GM19099 (cell line): Measurements from ENCODE around the gene TNFRSF4.

Experiments used
- POLR2A ChIP-seq: IDR thresholded peaks from 3 replicates; pipeline ENCODE4 v1.6.1; 2011; ENCODE audit warnings: low read depth; ENCODE audit not compliant: insufficient read length; ENCODE audit errors: extremely low read depth

Gene TNFRSF4

DNA sequence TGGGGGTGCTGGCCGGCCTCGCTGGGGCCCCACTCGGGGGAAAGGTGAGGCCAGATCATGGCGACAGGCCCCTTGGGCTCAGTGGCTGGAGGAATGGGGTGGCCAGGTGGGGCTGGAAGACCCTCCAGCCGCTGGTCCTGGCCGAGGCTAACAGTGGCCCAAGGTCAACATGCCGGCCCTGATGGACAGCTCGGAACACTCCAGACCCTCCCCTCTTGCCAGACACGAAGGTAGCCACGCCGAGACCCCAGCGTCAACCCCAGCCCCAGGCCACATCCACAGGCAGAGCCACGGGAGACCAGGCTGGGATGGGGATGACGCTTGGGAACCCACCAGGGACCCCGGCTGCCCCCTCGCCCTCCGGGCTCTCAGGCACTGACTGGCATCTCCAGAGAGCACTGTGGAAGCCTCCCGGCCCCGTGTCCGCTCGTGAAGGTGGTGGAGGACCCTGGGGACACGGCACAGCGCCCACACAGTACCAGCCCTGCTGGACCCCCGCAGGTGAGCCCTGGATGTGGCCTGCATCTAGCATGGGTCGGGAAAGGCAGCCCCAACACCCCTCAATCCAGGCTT lies 33.5 kb upstream of the TNFRSF4 start:
- TF ChIP-seq POLR2A = no peak

DNA sequence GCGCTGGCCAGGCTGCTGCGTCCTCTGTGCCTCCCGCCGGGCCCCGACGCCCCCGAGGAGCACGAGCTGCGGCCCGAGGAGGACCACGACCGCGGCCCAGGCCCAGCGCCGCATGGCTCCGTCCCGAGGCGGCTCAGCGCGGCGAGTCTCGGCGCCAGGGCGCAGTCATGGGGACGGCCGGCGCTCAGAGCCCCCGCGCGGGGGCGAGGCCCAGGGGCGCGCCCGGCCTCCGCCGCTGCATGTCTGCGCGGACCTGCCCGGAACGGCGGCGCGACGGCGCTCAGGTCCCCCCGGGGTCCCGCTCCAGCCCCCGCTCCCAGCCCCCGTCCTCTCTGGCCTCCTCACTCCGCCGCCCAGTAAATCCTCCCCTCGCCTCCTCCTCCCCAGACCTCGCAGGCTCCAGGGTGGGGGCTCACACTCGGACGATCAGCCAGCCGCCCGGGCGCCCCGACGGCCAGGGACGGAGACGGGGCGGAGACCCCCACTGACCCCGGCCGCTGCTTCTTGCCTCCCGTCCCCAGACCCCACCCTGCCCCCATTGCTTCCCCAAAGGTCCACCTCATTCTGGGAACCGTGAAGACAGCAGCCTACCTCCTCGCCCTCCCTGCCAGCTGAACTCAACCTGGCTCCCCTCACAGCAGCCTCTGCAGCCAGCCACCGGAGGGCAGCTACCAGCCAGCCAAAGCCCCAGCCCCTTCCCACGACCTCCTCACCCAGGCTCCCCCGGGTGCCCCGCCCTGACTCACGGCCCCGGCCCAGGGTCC lies 32.8 kb upstream of the TNFRSF4 start, which contains the start of gene C1QTNF12:
Gene C1QTNF12, minus strand, starts transcription at position 146 of the 764 bp plus-strand sequence. Its CDS starts 32 bp downstream, at position 114.
- no peak for TF ChIP-seq POLR2A

DNA sequence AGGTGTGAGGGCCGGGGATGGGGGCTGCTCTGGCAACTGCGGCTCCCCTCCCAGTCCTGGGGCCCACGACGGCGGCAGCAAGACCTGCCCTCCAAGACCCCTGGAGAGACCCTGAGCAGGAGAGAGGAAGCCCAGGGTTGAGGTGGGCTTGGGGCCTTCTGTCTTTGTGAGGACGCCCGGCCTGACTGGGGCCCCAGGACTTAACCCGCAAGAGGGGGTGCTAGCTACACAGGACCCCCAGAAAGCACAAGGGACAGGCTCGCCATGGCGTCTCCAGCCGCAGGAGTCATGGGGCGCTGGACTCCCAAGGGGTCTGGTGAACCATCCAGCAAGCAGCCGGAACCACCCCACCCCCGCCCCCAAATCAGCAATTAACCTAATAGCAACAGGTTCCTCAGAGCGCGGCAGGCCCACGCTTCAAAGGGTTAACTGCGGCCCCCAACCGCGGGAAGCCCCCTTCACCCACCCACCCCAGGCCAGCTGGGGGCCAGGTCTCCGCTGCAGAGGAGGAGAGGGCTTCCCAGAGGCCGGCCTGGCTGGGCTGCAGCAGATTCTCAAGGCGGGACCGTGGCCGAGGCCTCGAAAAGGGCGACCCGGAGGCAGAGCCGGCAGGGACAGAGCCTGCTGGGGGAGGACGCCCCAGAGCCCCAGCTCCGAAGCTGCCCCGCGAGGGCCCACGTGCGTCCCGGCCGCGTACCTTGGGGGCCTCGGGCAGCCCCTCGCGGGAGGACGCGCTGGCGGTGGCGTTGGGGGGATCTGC lies 32.0 kb upstream of the TNFRSF4 start:
- no peak for TF ChIP-seq POLR2A

DNA sequence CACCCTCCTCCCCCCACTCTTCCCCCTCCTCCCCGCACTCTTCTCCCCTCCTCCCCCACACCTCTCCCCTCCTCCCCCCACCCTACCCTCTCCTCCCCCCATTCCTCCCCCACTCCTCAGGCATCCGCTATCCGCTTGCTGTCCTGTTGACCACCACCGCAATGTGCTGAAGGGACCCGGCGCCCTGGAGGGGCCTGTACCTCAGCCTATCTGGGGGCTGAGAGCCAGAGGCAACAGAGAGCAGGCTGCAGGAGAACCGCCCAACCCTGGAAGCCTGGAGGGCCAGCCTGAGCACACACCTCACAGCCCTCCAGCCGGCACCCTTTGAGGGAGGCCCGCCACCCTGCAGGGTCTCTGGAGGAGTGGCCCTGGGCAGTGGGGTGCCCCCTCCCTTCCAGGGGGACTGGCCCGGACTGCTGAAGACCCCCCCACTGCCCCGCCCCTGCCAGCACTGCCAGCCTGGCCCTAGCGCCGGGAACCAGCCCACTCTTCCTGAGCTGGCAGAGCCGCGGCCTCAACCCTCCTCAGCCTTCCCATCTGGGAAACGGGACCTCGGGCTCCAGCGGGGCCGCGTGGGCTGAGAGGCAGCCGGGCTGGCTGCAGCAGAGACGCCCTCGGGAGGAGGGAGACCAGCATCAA lies 31.3 kb upstream of the TNFRSF4 start:
- TF ChIP-seq POLR2A = no peak

DNA sequence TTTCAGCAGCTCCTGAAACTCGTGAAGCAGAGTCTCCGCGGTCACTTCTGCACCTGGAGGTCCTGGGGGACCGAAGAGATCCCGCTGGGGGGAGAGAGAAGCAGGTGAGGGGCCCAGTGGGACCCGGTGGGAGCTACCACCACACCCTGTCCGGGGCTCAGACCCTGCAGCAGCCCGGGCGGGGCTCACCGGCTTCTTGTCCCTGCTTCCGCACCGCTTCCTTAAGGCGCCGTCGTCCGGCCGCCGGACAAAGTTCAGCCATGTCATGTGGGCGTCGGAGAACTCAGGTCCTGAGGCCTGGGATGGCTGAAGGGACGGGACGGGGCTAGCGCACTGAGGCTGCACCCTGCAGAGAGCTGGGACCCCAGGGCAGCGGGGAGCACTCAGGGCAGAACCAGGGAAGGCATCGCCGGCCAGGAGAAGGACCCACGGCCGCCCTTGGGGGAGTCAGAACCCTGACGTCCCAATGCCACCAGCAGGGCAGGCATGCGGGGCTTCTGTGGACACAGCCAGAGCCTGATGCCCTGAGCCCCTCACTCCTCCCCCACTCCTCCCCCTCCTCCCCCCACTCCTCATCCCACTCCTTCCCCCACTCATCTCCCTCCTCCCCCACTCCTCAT lies 30.3 kb upstream of the TNFRSF4 start:
- no peak for TF ChIP-seq POLR2A

DNA sequence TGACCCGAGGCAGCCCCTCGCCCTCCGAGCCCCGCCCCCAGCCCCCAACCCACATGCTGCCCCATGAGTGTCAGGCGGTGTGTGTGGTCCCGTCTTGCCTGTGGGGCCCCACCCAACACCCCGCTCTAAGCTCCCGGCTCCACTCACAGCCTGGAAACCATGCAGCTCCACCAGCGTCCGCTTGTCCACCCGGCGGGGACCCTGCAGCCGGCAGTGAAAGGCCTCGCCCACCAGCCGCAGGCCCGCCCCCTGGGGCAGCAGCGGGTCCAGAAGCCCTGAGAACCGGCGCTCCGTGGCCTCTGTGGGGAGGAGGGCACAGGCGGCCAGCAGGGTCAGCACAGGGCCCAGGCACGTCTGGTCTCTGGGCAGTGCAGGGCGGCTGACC lies 29.8 kb upstream of the TNFRSF4 start:
- no peak for TF ChIP-seq POLR2A

DNA sequence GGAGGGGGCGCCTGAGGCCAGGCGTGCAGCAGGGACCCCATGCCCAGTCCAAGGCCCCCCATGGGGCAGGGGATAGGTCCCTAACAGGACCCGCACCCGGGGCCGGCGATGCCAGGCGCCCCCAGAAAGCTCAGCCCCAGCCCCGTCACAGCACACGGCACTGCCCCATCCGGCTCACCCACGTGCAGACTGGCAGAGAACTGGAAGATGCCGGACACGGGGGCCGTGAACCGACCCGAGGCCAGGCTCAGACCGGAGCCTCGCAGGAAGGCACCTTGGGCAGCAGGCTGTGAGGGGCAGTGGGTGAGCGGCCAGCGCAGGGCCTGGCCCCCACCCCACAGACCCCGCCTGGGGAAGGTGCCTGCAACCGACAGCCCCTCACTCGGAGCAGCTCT lies 29.3 kb upstream of the TNFRSF4 start:
- no peak for TF ChIP-seq POLR2A

DNA sequence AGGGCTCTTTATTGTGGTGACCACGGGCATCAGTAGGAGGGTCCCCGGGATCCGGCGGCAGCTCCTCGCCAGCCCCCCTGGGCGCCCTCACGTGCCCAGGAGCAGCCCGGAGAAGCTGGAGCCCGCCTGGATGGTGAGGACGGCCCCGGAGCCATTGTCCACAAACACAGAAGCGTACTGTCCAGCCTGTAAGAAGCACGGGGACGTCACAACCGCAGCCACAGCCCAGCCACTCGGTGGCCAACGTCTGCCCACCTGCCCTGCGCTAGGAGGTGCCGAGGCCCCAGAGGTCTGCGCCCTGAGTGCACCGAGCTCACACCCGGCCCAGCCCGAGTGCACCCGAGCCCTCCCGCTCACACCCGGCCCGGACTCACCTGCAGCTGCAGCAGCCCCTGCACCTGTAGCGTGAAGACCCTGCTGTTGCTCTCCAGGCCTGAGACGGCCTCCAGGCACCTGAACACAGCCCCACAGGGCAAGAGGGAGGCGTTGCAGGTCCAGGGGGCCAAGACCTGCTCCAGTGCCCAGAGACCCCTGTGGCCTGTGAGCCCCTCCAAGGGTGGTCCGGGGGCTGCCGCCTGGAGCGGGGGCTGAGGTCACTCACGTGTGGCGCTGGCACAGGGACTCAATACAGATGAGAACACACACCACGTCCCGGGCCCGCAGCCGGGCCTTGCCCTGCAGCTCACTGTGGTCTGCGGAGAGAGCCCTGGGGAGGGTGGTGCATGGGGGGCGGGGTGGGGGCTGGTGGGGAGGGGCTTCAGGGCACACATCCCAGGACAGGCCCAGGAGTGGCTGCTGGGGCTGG lies 28.7 kb upstream of the TNFRSF4 start:
- no peak for TF ChIP-seq POLR2A

DNA sequence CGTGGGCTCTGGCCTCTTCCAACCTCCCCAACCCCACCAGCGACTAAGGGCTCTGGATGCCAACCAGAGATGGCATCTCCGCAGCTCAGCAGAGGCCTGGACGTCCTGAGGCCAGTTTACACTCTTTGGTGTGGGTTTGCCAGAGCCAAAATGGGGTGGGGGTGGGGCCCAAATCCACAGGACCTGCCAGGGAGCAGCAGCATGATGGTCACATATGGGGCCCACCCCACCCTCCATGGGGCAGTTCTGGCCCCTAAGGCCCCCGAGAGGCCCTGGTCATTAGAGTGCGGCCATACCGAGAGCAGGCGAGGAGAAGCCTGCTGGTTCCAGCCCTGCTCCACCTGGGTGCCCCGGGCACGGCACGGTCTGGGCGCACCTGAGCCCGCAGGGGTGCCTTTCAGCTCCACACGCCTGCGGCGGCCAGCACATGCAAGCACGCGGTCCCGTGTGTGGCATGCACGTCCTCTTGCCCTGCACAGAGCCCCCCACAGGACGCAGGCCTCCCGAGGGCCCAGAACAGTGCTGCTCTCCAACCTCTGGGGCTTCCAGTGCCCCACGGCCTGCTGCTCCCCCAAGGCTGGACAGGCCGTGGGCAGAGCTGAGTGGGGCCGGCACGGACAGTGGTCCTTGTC lies 27.8 kb upstream of the TNFRSF4 start:
- TF ChIP-seq POLR2A = no peak

DNA sequence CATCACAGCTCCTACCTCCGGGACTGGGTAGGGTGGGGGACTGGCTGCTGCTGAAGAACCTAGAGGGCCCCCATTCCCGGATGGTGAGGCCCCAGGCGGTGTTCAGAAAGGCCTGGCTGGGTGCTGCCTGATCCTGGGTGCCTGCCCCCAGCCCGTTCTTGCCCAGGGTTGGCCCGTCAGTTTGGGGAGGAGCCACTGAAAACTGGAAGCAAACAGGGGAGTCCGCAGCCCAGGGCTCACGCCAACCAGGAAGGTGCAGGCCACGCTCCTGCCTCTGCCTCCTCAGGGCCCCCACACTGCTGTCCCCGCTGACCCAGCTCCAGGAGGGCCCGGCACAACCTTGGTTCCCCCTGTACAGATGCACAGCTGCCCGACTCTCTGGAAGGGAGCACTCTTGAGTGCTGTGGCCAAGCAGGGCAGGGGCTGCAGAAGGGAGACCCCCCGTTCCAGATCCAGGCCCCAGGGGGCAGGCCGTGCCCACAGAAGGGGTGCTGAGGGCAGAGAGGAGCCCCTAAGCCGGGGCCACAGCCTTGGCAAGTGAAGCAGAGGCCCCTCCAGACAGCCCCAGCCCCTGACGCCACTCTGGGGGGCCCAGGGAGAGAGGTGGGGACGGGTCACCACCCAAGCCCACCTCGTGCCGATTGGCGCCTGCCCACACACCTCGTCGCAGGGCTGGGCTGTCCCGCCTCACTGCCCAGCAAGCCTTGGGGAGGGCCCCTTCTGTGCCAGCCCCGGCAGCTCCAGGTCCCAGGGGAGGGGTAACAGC lies 27.1 kb upstream of the TNFRSF4 start:
- TF ChIP-seq POLR2A = no peak

DNA sequence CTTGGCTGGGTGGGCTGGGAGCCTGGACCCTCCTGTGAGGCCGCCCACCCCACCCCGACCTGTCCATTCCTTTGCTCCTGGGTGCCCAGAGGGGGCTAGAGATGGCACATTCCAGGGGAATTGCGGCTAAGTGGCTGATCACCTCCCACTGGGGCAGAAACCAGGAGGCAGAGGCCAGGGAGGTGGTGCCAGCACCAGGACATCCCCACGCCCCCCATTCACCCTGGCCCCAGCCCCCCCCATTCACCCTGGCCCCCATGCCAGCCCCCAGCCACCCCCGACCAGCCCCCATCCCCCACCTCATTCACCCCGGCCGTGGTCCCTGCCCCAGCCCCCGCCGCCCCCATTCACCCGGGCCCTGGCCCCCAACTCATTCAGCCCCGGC lies 26.4 kb upstream of the TNFRSF4 start:
- TF ChIP-seq POLR2A = no peak

DNA sequence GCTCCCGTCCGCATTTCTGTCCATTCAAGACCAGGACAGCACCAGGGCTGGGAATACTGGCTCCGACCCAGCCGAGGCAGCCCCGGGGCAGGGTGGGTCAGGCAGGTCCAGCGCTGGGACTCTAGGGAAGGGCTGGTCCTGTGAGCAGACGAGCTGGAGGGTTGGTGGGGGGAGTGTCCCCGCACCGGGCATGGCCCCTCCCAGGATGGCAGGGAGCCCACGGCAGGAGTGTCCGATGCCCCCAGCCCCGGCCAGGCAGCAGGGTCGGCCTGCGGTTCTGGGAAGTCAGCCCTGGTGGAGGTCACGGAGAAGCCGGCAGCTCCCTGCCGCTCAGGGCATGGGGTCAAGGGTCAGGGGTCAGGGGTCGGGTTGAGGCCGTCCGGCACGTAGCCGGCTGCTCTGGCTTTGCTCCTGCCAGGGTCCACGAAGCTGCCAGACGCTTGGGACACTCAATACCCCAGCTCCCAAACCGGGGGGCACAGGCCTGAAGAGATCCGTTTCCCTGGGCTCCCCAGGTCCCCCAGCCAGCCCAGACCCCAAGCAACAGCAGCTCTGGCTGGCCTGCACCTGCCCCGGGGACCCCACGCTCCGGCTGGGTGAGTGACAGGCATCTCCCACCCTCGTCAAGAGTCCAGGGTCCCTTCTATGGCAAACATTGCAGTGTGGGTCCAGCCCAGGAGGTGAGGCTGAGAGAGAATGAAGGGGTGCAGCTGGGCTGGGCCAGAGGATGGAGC lies 25.8 kb upstream of the TNFRSF4 start:
- no peak for TF ChIP-seq POLR2A
